Measurements from ENCODE around the gene STXBP5.

- TF ChIP-seq EZH2 (IDR thresholded peaks at IDR 0.05; ENCODE audit: insufficient read depth, poor library complexity, severe bottlenecking) (no peak), EZH2phosphoT487 (IDR thresholded peaks at IDR 0.05; ENCODE audit: insufficient read depth, low read depth) (no peak)
These were observed 143.1 kb downstream of the STXBP5 start for GRCh38 chr6:147347179-147347881.

Measured in GM23248 (cell line).